HEK293T (cell line): ENCODE data around the gene GUCD1.

Experiments
- FOXM1 ChIP-seq: fragments of 450-650 bp; IDR thresholded peaks from 2 replicates; pipeline ENCODE4 v1.6.1; 2017; ENCODE audit warnings: mild to moderate bottlenecking, borderline replicate concordance
- SP1 ChIP-seq: fragments of 450-650 bp; IDR thresholded peaks from 2 replicates; pipeline ENCODE4 v1.6.1; 2017
- ZNF384 ChIP-seq: fragments of 450-650 bp; IDR thresholded peaks from 2 replicates; pipeline ENCODE4 v1.6.1; 2016
- TF ChIP-seq, protein P1 (sequence below): fragments of 450-650 bp; IDR thresholded peaks from 2 replicates; pipeline ENCODE4 v1.6.1; 2016

DNA sequence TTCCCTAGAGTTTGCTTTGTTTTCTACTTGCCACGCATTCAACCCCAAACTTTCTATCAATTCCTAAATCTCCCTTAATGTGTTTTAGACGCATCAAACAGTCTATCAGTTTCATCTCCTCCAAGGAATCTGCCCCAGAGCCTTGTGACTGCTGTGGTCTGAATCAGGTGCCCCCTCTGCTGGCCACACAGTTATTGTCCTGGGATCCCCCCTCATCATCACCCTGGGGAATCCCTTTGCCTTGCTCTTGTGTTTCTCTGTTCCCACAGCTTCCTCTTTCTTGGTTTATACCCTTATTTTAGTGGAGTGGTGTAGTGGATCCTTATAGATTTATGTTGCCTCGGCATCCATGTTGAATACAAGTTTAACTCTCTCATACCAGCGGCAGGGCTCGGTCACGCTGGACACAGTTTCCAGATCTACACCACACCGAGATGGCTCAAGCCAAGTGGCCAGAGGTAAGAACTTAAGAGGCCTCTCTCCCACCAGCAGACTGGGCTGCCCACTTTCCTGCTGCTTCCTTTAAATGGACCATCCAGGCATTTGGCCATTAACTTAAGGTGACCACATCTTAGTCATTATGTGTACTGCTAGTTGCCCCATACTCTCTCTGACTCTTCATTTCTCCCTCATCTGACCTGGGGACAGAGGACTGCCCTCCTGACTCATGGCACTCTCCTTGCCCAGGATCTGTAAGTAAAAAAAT is 51.6 kb downstream of the GUCD1 start:
- TF ChIP-seq FOXM1 (no peak), ZNF384 (no peak), SP1 (no peak)
- TF ChIP-seq, protein P1, sequence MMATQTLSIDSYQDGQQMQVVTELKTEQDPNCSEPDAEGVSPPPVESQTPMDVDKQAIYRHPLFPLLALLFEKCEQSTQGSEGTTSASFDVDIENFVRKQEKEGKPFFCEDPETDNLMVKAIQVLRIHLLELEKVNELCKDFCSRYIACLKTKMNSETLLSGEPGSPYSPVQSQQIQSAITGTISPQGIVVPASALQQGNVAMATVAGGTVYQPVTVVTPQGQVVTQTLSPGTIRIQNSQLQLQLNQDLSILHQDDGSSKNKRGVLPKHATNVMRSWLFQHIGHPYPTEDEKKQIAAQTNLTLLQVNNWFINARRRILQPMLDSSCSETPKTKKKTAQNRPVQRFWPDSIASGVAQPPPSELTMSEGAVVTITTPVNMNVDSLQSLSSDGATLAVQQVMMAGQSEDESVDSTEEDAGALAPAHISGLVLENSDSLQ, result 0 out of 2 replicates have a peak, but pooled peaks have one; percentile 16
